Fibroblast of villous mesenchyme (primary cell): ENCODE measurements around the gene NR3C2. TPM values are rescaled to one million over a fixed set of nuclear protein-coding genes. Genes with fewer than 3 reads are reported as not detected.

ENCODE experiments used
- DNase-seq: peaks from one replicate; pipeline ENCODE4 v3.0.0-alpha.2; 2010; ENCODE audit warnings: low read depth
- H3K4me3 ChIP-seq: 2 replicates; pipeline ENCODE4 v1.5.1; 2011; ENCODE audit warnings: low read depth, mild to moderate bottlenecking, low read length
- CTCF ChIP-seq: IDR thresholded peaks from 2 replicates; pipeline ENCODE4 v1.5.1; 2012; ENCODE audit warnings: low read depth, mild to moderate bottlenecking, low read length; ENCODE audit not compliant: insufficient read depth
- total RNA-seq: library from RNA; depleted of rRNA; stranded (reverse); fragments of >200 nt; gene quantifications from 2 replicates; pipeline ENCODE4 v1.2.3, GENCODE V29; 2012

Gene NR3C2
- total RNA-seq, 1 donor, result under 0.01 TPM

- no peak for TF ChIP-seq CTCF
- no peak overlapping the region for H3K4me3 ChIP-seq
- DNase-seq, result no peak
Observed at GRCh38 chr4:148109216-148109615, 333.0 kb downstream of the NR3C2 start.

- TF ChIP-seq CTCF, result no peak
- no peak overlapping the region for H3K4me3 ChIP-seq
- DNase-seq, result no peak
Observed at GRCh38 chr4:148108766-148109165, 333.4 kb downstream of the NR3C2 start.

DNA sequence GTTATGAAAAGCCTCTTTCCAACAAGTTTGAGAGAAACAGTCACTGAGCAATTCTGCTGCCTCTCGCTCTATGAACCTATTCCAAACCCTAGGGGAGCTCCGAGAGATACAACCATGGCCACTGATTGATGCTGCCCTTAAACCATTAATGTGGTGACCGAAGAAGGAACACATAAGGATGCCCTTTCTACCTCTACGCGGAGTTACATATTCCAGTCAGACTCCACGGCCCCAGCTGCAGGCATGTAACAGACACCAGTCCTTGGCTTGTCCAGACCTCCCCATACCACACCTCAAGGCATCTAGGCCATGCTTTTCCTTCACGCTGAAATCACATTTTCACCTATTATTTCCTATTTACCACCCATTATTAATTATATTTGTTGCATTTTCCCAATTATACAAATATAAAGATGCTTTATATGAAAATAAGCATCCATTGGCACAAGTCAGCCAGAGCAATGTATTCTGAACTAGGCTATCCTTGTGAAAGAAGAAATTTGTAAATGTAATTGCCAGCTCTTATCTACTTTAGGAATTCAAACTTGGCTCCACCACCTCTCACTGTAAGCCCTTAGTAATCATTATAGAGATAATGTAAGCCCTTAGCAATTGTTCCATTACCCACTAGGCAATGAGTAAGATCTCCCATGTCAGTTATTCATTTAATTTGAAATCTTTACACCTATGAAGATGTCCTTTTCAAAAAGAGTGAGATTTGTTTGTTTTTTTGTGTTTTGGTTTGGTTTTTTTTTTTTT is 338.4 kb downstream of the NR3C2 start:
- no peak for DNase-seq
- no peak for TF ChIP-seq CTCF
- no peak overlapping the region for H3K4me3 ChIP-seq

- no peak for DNase-seq
- H3K4me3 ChIP-seq, result no peak overlapping the region
- no peak for TF ChIP-seq CTCF
Observed at GRCh38 chr4:148101790-148102189, 340.4 kb downstream of the NR3C2 start.

GRCh38 chr4:148101235-148101634 is 341.0 kb downstream of the NR3C2 start:
- no peak for TF ChIP-seq CTCF
- no peak for DNase-seq

DNA sequence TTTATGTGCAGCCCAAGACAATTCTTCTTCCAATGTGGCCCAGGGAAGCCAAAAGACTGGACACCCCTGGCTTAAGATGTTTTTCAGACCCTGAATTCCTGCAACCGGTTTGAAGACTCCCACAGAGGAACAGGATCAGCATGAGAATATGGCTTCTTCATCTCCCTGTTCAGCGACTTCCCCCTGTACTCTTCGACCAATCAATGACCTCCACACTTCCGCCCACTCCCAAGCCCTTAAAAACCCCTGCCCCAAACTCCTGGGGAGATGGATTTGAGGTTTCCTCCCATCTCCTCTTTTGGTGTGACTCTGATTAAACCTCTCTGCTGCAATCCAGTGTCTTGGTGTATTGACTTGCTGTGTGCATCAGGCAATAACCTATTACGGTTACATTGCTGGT is 344.4 kb downstream of the NR3C2 start:
- H3K4me3 ChIP-seq, result no peak overlapping the region
- no peak for DNase-seq
- no peak for TF ChIP-seq CTCF

More at GRCh38 chr4:148101235-148101634, 341.0 kb downstream of the NR3C2 start:
- H3K4me3 ChIP-seq, result no peak overlapping the region

DNA sequence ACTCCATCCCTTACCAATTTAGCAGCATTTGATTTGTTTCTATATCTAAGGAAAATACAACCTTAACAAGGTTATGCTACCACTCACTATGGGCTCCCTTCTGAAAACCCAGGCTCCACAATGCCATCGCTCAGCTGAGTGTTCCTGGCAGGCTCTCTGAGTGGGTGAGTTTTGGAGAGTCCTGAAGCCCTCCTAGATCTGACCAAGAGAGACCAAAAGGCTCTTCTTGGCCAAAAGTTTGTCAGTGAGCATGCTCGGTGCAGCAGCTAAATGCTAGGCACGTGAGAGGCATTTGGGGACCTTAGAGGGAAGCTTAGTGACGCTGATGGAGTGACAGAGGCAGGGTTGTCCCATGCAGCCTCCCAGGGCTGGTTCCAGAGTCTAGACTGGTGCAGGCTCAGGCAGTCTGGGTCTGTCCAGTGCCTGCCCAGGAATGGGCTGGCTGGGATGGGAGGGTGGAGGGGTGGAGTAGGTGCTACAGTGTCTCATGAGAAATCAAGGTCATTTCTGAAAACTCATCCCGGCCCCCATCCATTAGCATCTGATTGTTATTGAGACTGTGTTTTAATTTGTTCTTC is 346.8 kb downstream of the NR3C2 start:
- H3K4me3 ChIP-seq, result no peak overlapping the region
- DNase-seq, result no peak
- no peak for TF ChIP-seq CTCF
